Tibial nerve (tissue), 4 donors: ENCODE measurements around the gene TCAP. TPM values are rescaled to one million over a fixed set of nuclear protein-coding genes. Genes with fewer than 3 reads are reported as not detected.

Experiments
- DNase-seq, 2 donors: peaks; one replicate each; pipeline ENCODE4 v3.0.0-alpha.2; 2019; ENCODE audit warnings: low spot score in 2 of 2
- H3K27ac ChIP-seq, 4 donors: fragments of 200-600 bp; sonication (generic) in 3 of 4; one replicate each; pipeline ENCODE4 v1.5.1; 2017 to 2019; ENCODE audit warnings: mild to moderate bottlenecking in 1 of 4
- H3K27me3 ChIP-seq, 2 donors: fragments of 200-600 bp; sonication (generic) in 1 of 2; one replicate each; pipeline versions ENCODE4 v1.5.1 to v1.6.0; 2017 to 2019
- H3K36me3 ChIP-seq, 3 donors: fragments of 200-600 bp; sonication (generic); one replicate each; pipeline ENCODE4 v1.5.1; 2018 to 2019
- H3K4me1 ChIP-seq, 4 donors: fragments of 200-600 bp; sonication (generic) in 3 of 4; one replicate each; pipeline ENCODE4 v1.5.1; 2017 to 2019
- H3K4me3 ChIP-seq, 4 donors: fragments of 200-600 bp; sonication (generic) in 3 of 4; one replicate each; pipeline ENCODE4 v1.5.1; 2017 to 2019; ENCODE audit warnings: mild to moderate bottlenecking in 1 of 4, moderate library complexity in 1 of 4
- H3K9me3 ChIP-seq, 4 donors: fragments of 200-600 bp; sonication (generic) in 3 of 4; one replicate each; pipeline ENCODE4 v1.5.1; 2017 to 2019
- EP300 ChIP-seq, 2 donors: sonication (generic); formaldehyde crosslinking; IDR thresholded peaks; one replicate each; pipeline ENCODE4 v1.6.1; 2017; ENCODE audit warnings: antibody characterized with exemption in 2 of 2, mild to moderate bottlenecking in 1 of 2
- POLR2A ChIP-seq, 2 donors: fragments of 450-650 bp; IDR thresholded peaks; one replicate each; pipeline ENCODE4 v1.6.1; 2017; ENCODE audit warnings: antibody characterized with exemption in 2 of 2, mild to moderate bottlenecking in 2 of 2, moderate library complexity in 2 of 2
- WGBS, 2 donors: methylation state at CpG; one replicate each; pipeline ENCODE4 v1.1.5; 2018; 5-methylcytosine and 5-hydroxymethylcytosine counted together
- total RNA-seq, 4 donors: library from RNA; depleted of rRNA; stranded (reverse); fragments of >200 nt; gene quantifications; one replicate each; pipeline ENCODE4 v1.1.0, GENCODE V29; 2016
- TF ChIP-seq, protein P1 (sequence below), 5 experiments: fragments of 200-600 bp in 3 of 5; fragments of 450-650 bp in 2 of 5; sonication (generic) in 3 of 5; IDR thresholded peaks; one replicate each; pipeline ENCODE4 v1.5.1; 2016 to 2019; ENCODE audit warnings: antibody characterized with exemption in 5 of 5, mild to moderate bottlenecking in 3 of 5, moderate library complexity in 2 of 5

The TCAP gene
- total RNA-seq, 4 donors from 2014 or later = 0.30 to 5.5 (median 0.61) TPM

DNA sequence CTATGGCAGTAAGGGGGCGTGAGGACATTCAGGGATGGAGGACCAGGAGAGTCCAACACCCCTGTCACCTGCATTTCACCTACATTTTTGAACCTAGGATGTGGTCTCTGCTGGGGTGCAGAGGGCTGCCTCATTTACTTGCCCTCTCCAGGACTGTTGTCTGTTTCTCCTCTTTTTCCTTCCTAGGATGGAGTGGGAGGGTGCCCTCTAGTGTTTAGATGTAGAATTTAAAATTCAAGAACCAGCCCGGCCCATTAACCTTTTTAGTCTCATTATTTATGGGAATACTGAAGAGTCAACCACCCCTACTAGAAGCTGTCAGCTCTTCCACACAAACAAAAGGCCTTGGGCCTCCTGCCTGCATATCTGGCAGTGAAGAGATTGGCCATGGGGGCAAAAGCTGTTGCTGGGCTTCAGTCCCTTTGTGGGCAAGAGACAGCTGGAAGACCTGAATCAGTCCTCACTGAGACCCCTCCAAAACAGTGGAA, 30.7 kb upstream of the TCAP start:
- Histone ChIP-seq H3K36me3 (no peaks in the 10 kb centered on the region), H3K9me3 (no peaks in the 10 kb centered on the region), H3K27me3 (peaks cover 0 to 10% of the 10 kb centered on the region in 2 donors), H3K4me1 (peaks cover 0 to 74% (median 34%) of the 10 kb centered on the region in 4 donors), H3K4me3 (no peak overlapping the region), H3K27ac (peak overlapping the region; percentile 20 to 88 (median 73))
- TF ChIP-seq, protein P1, sequence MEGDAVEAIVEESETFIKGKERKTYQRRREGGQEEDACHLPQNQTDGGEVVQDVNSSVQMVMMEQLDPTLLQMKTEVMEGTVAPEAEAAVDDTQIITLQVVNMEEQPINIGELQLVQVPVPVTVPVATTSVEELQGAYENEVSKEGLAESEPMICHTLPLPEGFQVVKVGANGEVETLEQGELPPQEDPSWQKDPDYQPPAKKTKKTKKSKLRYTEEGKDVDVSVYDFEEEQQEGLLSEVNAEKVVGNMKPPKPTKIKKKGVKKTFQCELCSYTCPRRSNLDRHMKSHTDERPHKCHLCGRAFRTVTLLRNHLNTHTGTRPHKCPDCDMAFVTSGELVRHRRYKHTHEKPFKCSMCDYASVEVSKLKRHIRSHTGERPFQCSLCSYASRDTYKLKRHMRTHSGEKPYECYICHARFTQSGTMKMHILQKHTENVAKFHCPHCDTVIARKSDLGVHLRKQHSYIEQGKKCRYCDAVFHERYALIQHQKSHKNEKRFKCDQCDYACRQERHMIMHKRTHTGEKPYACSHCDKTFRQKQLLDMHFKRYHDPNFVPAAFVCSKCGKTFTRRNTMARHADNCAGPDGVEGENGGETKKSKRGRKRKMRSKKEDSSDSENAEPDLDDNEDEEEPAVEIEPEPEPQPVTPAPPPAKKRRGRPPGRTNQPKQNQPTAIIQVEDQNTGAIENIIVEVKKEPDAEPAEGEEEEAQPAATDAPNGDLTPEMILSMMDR (IDR thresholded peaks at IDR 0.05) = peak; percentile 72 to 79 (median 77)
- no peak for TF ChIP-seq POLR2A (IDR thresholded peaks at IDR 0.05)
- no peak for DNase-seq
- WGBS, 2 donors = 49 to 53% methylated on average over 2 of the region's 2 CpGs

DNA sequence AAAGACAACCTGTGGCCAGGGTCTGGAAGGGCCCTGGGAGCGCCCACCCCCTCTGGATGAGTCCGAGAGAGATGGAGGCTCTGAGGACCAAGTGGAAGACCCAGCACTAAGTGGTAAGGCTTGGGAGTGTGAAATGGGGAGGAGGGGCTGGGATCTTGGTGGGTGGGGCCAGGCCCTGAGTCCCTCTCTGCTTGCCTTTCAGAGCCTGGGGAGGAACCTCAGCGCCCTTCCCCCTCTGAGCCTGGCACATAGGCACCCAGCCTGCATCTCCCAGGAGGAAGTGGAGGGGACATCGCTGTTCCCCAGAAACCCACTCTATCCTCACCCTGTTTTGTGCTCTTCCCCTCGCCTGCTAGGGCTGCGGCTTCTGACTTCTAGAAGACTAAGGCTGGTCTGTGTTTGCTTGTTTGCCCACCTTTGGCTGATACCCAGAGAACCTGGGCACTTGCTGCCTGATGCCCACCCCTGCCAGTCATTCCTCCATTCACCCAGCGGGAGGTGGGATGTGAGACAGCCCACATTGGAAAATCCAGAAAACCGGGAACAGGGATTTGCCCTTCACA, 29.5 kb upstream of the TCAP start:
- Histone ChIP-seq H3K27ac (peak overlapping the region in 3 of 4 donors; percentile 90 to 96 (median 90)), H3K36me3 (no peaks in the 10 kb centered on the region), H3K9me3 (no peaks in the 10 kb centered on the region), H3K27me3 (peaks cover 0 to 7% of the 10 kb centered on the region in 2 donors), H3K4me3 (no peak overlapping the region), H3K4me1 (peaks cover 0 to 86% (median 42%) of the 10 kb centered on the region in 4 donors)
- no peak for TF ChIP-seq EP300 (IDR thresholded peaks at IDR 0.05)
- no peak for TF ChIP-seq POLR2A (IDR thresholded peaks at IDR 0.05)
- TF ChIP-seq, protein P1 (IDR thresholded peaks at IDR 0.05) = no peak
- DNase-seq = no peak
- WGBS, 2 donors = 80 to 89% methylated on average over 6 to 8 of the region's 8 CpGs

DNA sequence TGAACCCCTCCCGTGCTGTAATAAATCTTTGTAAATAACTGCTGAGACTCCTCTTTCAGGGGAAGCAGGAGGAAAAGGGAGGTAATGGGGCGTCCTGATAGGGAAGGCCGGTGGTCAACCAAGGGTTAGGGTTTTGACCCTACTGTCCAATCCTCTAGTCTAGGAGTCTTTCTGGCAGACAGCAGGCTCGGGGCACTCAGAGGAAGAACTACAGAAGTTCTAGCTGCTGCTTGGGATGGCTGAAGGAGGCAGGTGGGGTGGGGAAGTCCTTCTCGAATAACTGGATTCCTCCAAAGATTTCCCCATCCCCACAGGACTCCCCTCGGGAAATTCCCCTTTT, 28.6 kb upstream of the TCAP start:
- no peaks in the 10 kb centered on the region for H3K36me3 ChIP-seq
- H3K9me3 ChIP-seq = no peaks in the 10 kb centered on the region
- H3K27ac ChIP-seq = peak overlapping the region; percentile 90 to 96 (median 92)
- peaks cover 0 to 94% (median 45%) of the 10 kb centered on the region in 4 donors for H3K4me1 ChIP-seq
- H3K4me3 ChIP-seq = peak overlapping the region; percentile 62 to 95 (median 76)
- H3K27me3 ChIP-seq = peaks cover 0 to 2% of the 10 kb centered on the region in 2 donors
- 17 to 24% methylated on average over 6 of the region's 6 CpGs for WGBS, 2 donors
- DNase-seq = no peak
- TF ChIP-seq EP300 (IDR thresholded peaks at IDR 0.05) (no peak), POLR2A (IDR thresholded peaks at IDR 0.05) (no peak)
- TF ChIP-seq, protein P1 (IDR thresholded peaks at IDR 0.05) = no peak

DNA sequence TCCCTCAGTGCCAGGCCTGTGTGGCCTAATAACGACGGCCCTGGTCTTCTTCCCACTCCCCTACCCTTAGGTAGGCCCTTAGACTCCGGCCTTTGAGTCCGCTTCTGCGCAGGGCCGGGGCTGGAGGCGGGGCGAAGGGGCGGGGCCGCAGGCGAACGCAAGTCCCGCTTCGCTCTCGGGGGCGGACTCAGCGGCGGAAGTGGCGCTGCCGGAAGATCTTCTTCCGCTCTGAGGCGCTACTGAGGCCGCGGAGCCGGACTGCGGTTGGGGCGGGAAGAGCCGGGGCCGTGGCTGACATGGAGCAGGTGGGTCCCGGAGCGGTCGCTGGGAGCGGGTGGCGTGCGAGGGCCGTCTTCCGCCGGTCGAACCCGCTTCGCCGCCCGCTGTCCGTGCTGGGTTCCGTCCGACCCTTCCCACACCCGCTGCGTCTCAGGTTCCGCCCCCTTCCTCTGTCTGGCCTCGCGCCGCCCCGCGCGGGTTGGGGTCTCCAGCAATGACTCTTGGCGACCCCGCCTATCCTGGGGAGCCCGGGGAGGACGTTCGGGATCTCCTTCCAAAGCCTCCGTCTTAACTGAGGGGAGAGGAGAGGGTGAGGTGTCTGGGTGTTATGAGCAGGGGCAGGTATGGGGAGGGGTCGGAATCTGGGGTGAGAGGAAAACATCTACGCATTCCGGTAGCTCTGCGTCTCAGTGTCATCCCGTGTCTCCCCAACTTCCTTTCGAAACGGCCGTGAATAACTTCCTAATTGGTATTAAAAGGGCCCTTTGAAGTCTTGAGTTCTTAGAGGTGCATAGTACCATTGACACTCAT, 28.0 kb upstream of the TCAP start, which contains the start of gene STARD3:
Gene STARD3, plus strand, starts transcription at position 218 of the 810 bp plus-strand sequence. CDS start 16,388 bp downstream, outside the sequence.
- Histone ChIP-seq H3K4me3 (peak within 1 kb of the TSS; percentile 62 to 95 (median 76)), H3K27me3 (no peaks in the 10 kb centered on the region), H3K27ac (peak within 1 kb of the TSS; percentile 90 to 96 (median 92)), H3K36me3 (no peaks in the 10 kb centered on the region), H3K4me1 (peaks cover 0 to 94% (median 46%) of the 10 kb centered on the region in 4 donors), H3K9me3 (no peaks in the 10 kb centered on the region)
- DNase-seq = peak; percentile 82 to 87
- WGBS, 2 donors = 0% methylated on average over 37 to 39 of the region's 69 CpGs
- TF ChIP-seq, protein P1 (IDR thresholded peaks at IDR 0.05) = peak in 4 of 5 experiments; percentile 21 to 54 (median 34)
- TF ChIP-seq EP300 (IDR thresholded peaks at IDR 0.05) (peak; percentile 77 to 87), POLR2A (IDR thresholded peaks at IDR 0.05) (peak in 1 of 2 donors; percentile 74)

DNA sequence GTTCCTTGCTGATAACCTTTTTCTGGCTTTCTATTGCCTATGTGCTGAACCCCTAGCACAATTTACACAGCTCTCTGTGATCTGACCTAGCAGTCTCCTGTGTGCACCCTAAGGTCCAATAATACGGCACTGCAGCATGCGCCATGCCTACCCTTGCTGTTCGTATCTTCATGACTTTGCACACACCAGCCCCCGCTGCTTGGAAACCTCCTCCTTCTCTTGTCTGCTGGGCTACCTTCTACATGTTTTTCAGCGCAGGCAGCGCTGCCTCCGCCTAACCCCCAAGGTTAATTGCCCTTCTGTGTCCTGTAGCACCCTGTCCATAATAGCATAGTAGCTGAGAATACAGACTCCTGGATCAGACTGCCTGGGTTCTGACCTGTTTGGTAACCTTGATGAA, 26.8 kb upstream of the TCAP start:
- Histone ChIP-seq H3K36me3 (no peaks in the 10 kb centered on the region), H3K27ac (peak overlapping the region in 2 of 4 donors; percentile 90 to 96), H3K4me3 (peak overlapping the region; percentile 62 to 95 (median 76)), H3K4me1 (peaks cover 0 to 94% (median 52%) of the 10 kb centered on the region in 4 donors), H3K27me3 (no peaks in the 10 kb centered on the region), H3K9me3 (no peaks in the 10 kb centered on the region)
- WGBS, 2 donors = 72 to 86% methylated on average over 7 of the region's 7 CpGs
- DNase-seq = no peak
- TF ChIP-seq POLR2A (IDR thresholded peaks at IDR 0.05) (no peak), EP300 (IDR thresholded peaks at IDR 0.05) (no peak)
- TF ChIP-seq, protein P1 (IDR thresholded peaks at IDR 0.05) = no peak
